Pancreas (tissue), 10 donors: Measurements from ENCODE around the gene CIBAR2. TPM values are rescaled to one million over a fixed set of nuclear protein-coding genes. Genes with fewer than 3 reads are reported as not detected.
A peak's percentile ranks its signal among the peaks of the same experiment; 100 is the strongest.

Source experiments
- ATAC-seq, 4 donors: fragments of 200-7000 bp; cut with Tn5 transposase; one replicate each; pipeline versions ENCODE4 v1.8.0 to v1.9.1; 2020; ENCODE audit warnings: mild to moderate bottlenecking in 4 of 4, moderate library complexity in 4 of 4
- DNase-seq, 6 donors: peaks; one replicate each; pipeline ENCODE4 v3.0.0-alpha.2; 2020
- FAIRE-seq: peaks from 2 replicates; lab custom pipeline; 2012; peaks lifted over from hg19 to GRCh38; lab: Jason Lieb, UNC
- H3K27ac ChIP-seq, 4 donors: fragments of 200-600 bp; sonication (generic); 1 replicate in 3 of 4; 2 replicates in 1 of 4; pipeline versions ENCODE4 v1.5.0 to v1.8.0; 2020
- H3K27me3 ChIP-seq, 4 donors: fragments of 200-600 bp; one replicate each; pipeline ENCODE4 v1.8.0; 2021
- H3K36me3 ChIP-seq, 3 donors: fragments of 200-600 bp; sonication (generic) in 1 of 3; one replicate each; pipeline versions ENCODE4 v1.5.0 to v1.8.0; 2020 to 2021
- H3K4me1 ChIP-seq, 3 donors: fragments of 200-600 bp; one replicate each; pipeline ENCODE4 v1.8.0; 2021
- H3K4me3 ChIP-seq, 4 donors: fragments of 200-600 bp; sonication (generic) in 2 of 4; one replicate each; pipeline versions ENCODE4 v1.5.0 to v1.8.0; 2020 to 2021
- H3K9me3 ChIP-seq, 4 donors: fragments of 200-600 bp; one replicate each; pipeline ENCODE4 v1.8.0; 2021
- CTCF ChIP-seq, 4 donors: fragments of 200-600 bp; sonication (generic) in 3 of 4; IDR thresholded peaks; one replicate each; pipeline versions ENCODE4 v1.5.0 to v1.8.0; 2021; ENCODE audit warnings: antibody characterized with exemption in 4 of 4
- WGBS, 2 donors: extraction: QIAGEN DNeasy Blood & Tissue Kit; methylation state at CpG; one replicate each; pipeline ENCODE4 v1.1.7; 2013; 5-methylcytosine and 5-hydroxymethylcytosine counted together
- intact Hi-C, 3 donors: fragments of 100-400 bp; cut with DNase I; formaldehyde crosslinking; loops; one replicate each; pipeline versions ENCODE4 v1.11.1 to v1.14.2; 2022
- polyA plus RNA-seq, 2 donors: library from polyadenylated mRNA; stranded (reverse); fragments of 200-250 nt; gene quantifications; one replicate each; pipeline ENCODE4 v1.2.3, GENCODE V29; 2013
- total RNA-seq, 6 donors: library from RNA; stranded (reverse); fragmentation: NEBNext Ultra II Directional in 4 of 6; extraction: Animal tissue kit (Norgen Biotek cat#: 25700) in 4 of 6; gene quantifications; one replicate each; pipeline versions ENCODE4 v1.2.1 to v1.2.4, GENCODE V29; 2021 to 2023
- donor health status: healthy with polysubstance abuse.
- donor health status: DM: no; HTN: no; CAD: no; lungs with moderate emphysema.
- donor health status: DM: no; HTN: no; CAD: no.
- donor health status: control.
- donor health status: control.
- donor health status: Bipolar disorder and iron deficiency.
- donor health status: DM: yes; HTN: yes; CAD: no.
- donor health status: DM: no; HTN: no; CAD: no.
- donor health status: DM: no; HTN: no; CAD: no.
- donor health status: DM: yes; HTN: yes; CAD: no.

CIBAR2 gene
- total and polyA plus RNA-seq, 8 donors = 0.05 TPM; not detected in 7

GRCh38 chr16:85127379-85127723 lies 15.1 kb upstream of the CIBAR2 start:
- Histone ChIP-seq H3K27me3 (no peaks in the 10 kb centered on the region), H3K4me1 (peaks cover 0 to 7% (median 0%) of the 10 kb centered on the region in 3 donors), H3K27ac (peak overlapping the region in 2 of 4 donors; percentile 63 to 75), H3K36me3 (no peaks in the 10 kb centered on the region), H3K4me3 (no peak overlapping the region), H3K9me3 (no peaks in the 10 kb centered on the region)
- TF ChIP-seq CTCF (IDR thresholded peaks at IDR 0.05) = no peak
- intact Hi-C loops = no loop called here
- WGBS, 2 donors = 83 to 89% methylated on average over 3 of the region's 3 CpGs
- no peak for ATAC-seq
- FAIRE-seq = no peak
- no peak for DNase-seq

- TF ChIP-seq CTCF (IDR thresholded peaks at IDR 0.05) = no peak
- ATAC-seq = peak; percentile 27 to 75 (median 58)
- 17 to 34% methylated on average over 17 to 20 of the region's 20 CpGs for WGBS, 2 donors
- no peaks in the 10 kb centered on the region for H3K9me3 ChIP-seq
- H3K36me3 ChIP-seq = no peaks in the 10 kb centered on the region
- no peaks in the 10 kb centered on the region for H3K27me3 ChIP-seq
- no peak overlapping the region for H3K4me3 ChIP-seq
- H3K27ac ChIP-seq = peak overlapping the region in 3 of 4 donors; percentile 42 to 75 (median 63)
- no peak for DNase-seq
- H3K4me1 ChIP-seq = peaks cover 0 to 7% (median 0%) of the 10 kb centered on the region in 3 donors
- FAIRE-seq = no peak
- intact Hi-C loops = no loop called here
Observed at GRCh38 chr16:85126705-85127378, 14.6 kb upstream of the CIBAR2 start.

GRCh38 chr16:85126394-85126704 lies 14.1 kb upstream of the CIBAR2 start:
- FAIRE-seq = no peak
- ATAC-seq = peak; percentile 18 to 41 (median 30)
- Histone ChIP-seq H3K27me3 (no peaks in the 10 kb centered on the region), H3K36me3 (no peaks in the 10 kb centered on the region), H3K27ac (peak overlapping the region in 3 of 4 donors; percentile 42 to 75 (median 63)), H3K4me1 (peaks cover 0 to 7% (median 0%) of the 10 kb centered on the region in 3 donors), H3K4me3 (no peak overlapping the region), H3K9me3 (no peaks in the 10 kb centered on the region)
- no peak for DNase-seq
- no peak for TF ChIP-seq CTCF (IDR thresholded peaks at IDR 0.05)
- intact Hi-C loops = no loop called here
- WGBS, 2 donors = 35 to 37% methylated on average over 12 of the region's 12 CpGs

- no peaks in the 10 kb centered on the region for H3K27me3 ChIP-seq
- no peak overlapping the region for H3K27ac ChIP-seq
- intact Hi-C loops = no loop called here
- no peak overlapping the region for H3K4me3 ChIP-seq
- no peak for TF ChIP-seq CTCF (IDR thresholded peaks at IDR 0.05)
- 83 to 87% methylated on average over 16 of the region's 16 CpGs for WGBS, 2 donors
- H3K9me3 ChIP-seq = no peaks in the 10 kb centered on the region
- peaks cover 0 to 7% (median 0%) of the 10 kb centered on the region in 3 donors for H3K4me1 ChIP-seq
- peak in 1 of 4 donors; percentile 8 for ATAC-seq
- H3K36me3 ChIP-seq = no peaks in the 10 kb centered on the region
- no peak for FAIRE-seq
- DNase-seq = peak in 1 of 6 donors; percentile 50
Observed at GRCh38 chr16:85125570-85126393, 13.5 kb upstream of the CIBAR2 start.
